WTC11 (cell line): ENCODE data around the gene REEP1. TPM values are rescaled to one million over a fixed set of nuclear protein-coding genes. Genes with fewer than 3 reads are reported as not detected.

Experiments
- ATAC-seq: fragments of 200-7000 bp; cut with Tn5 transposase; 2 replicates; pipeline ENCODE4 v1.10.0; 2021; ENCODE audit warnings: mild to moderate bottlenecking, moderate library complexity
- CTCF ChIA-PET: fragments of 300-600 bp; sonication (Branson Sonifier 250); formaldehyde crosslinking; loops from one replicate; lab custom pipeline; 2021; ENCODE audit warnings: antibody characterized with exemption; lab: Charles Lee
- POLR2A ChIA-PET: fragments of 350-600 bp; sonication (Branson Sonifier 250); formaldehyde crosslinking; loops from one replicate; lab custom pipeline; 2021; ENCODE audit warnings: antibody characterized with exemption; lab: Charles Lee
- DNase-seq: peaks from one replicate; pipeline ENCODE4 v3.0.0; 2021; ENCODE audit warnings: low spot score
- H3K27ac Mint-ChIP-seq: 2 replicates; pipeline ENCODE4 v1.8.0; 2021; ENCODE audit warnings: mixed read lengths
- H3K27me3 Mint-ChIP-seq: 2 replicates; pipeline ENCODE4 v1.8.0; 2021; ENCODE audit warnings: low read depth, mild to moderate bottlenecking, moderate library complexity, mixed read lengths
- H3K36me3 Mint-ChIP-seq: 2 replicates; pipeline ENCODE4 v1.8.0; 2021; ENCODE audit warnings: mixed read lengths
- H3K4me1 Mint-ChIP-seq: 2 replicates; pipeline ENCODE4 v1.8.0; 2022; ENCODE audit warnings: mixed read lengths
- H3K4me3 Mint-ChIP-seq: 2 replicates; pipeline ENCODE4 v1.8.0; 2021; ENCODE audit warnings: mild to moderate bottlenecking, moderate library complexity, mixed read lengths
- H3K9me3 Mint-ChIP-seq: 2 replicates; pipeline ENCODE4 v1.8.0; 2021; ENCODE audit warnings: mixed read lengths
- ATF2 ChIP-seq: sonication (generic); formaldehyde crosslinking; IDR thresholded peaks from 2 replicates; pipeline ENCODE4 v1.8.1; 2022; ENCODE audit warnings: low read depth, missing genetic modification reagents, borderline replicate concordance
- CBFB ChIP-seq: sonication (generic); formaldehyde crosslinking; IDR thresholded peaks from 2 replicates; pipeline ENCODE4 v1.8.1; 2022; ENCODE audit warnings: mild to moderate bottlenecking, low read depth, missing genetic modification reagents
- E2F4 ChIP-seq: sonication (generic); formaldehyde crosslinking; IDR thresholded peaks from 2 replicates; pipeline ENCODE4 v1.8.1; 2022; ENCODE audit warnings: low read depth, mild to moderate bottlenecking, moderate library complexity, missing genetic modification reagents, borderline replicate concordance
- ESRRA ChIP-seq: sonication (generic); formaldehyde crosslinking; IDR thresholded peaks from 2 replicates; pipeline ENCODE4 v1.8.1; 2022; ENCODE audit warnings: mild to moderate bottlenecking, missing genetic modification reagents, borderline replicate concordance
- FOXP4 ChIP-seq: sonication (generic); formaldehyde crosslinking; IDR thresholded peaks from 2 replicates; pipeline ENCODE4 v1.8.0; 2022; ENCODE audit warnings: mild to moderate bottlenecking, missing genetic modification reagents
- IRF1 ChIP-seq: sonication (generic); formaldehyde crosslinking; IDR thresholded peaks from 2 replicates; pipeline ENCODE4 v1.8.0; 2023; ENCODE audit warnings: missing genetic modification reagents
- JAZF1 ChIP-seq: fragments of 250-450 bp; sonication (Bioruptor Pico); IDR thresholded peaks from 2 replicates; pipeline ENCODE4 v1.9.0; 2021; ENCODE audit warnings: moderate library complexity, mild to moderate bottlenecking, inconsistent platforms
- MXD4 ChIP-seq: fragments of 250-450 bp; sonication (Bioruptor Pico); IDR thresholded peaks from 2 replicates; pipeline ENCODE4 v1.8.0; 2021; ENCODE audit warnings: mild to moderate bottlenecking, moderate library complexity, borderline replicate concordance
- NFE2L1 ChIP-seq: sonication (generic); formaldehyde crosslinking; IDR thresholded peaks from 2 replicates; pipeline ENCODE4 v1.8.1; 2023; ENCODE audit warnings: missing genetic modification reagents
- ZBTB21 ChIP-seq: sonication (generic); formaldehyde crosslinking; IDR thresholded peaks from 2 replicates; pipeline ENCODE4 v1.8.1; 2023; ENCODE audit warnings: mild to moderate bottlenecking, missing genetic modification reagents, borderline replicate concordance
- ZMAT4 ChIP-seq: fragments of 250-450 bp; sonication (Bioruptor Pico); IDR thresholded peaks from 2 replicates; pipeline ENCODE4 v1.9.0; 2021; ENCODE audit warnings: mild to moderate bottlenecking
- ZNF281 ChIP-seq: sonication (generic); formaldehyde crosslinking; IDR thresholded peaks from 2 replicates; pipeline ENCODE4 v1.8.0; 2023; ENCODE audit warnings: mild to moderate bottlenecking, missing genetic modification reagents
- ZNF317 ChIP-seq: sonication (generic); formaldehyde crosslinking; IDR thresholded peaks from 2 replicates; pipeline ENCODE4 v1.8.1; 2023; ENCODE audit warnings: low read depth, mild to moderate bottlenecking, moderate library complexity, missing genetic modification reagents, borderline replicate concordance
- total RNA-seq: library from RNA; stranded (reverse); gene quantifications from 3 replicates; pipeline ENCODE4 v1.2.3, GENCODE V29; 2021

REEP1 gene
- total RNA-seq, 1 experiment from 2014 or later: 1.9 TPM

- no peak for ATAC-seq
- ChIA-PET CTCF (no interaction called here), POLR2A (no interaction called here)
- DNase-seq: no peak
- H3K4me1 Mint-ChIP-seq: peaks cover 5% of the 10 kb centered on the region
- TF ChIP-seq ATF2 (CRISPR knock-in tag) (no peak), CBFB (CRISPR knock-in tag) (no peak), ZNF281 (CRISPR knock-in tag) (no peak), ZBTB21 (CRISPR knock-in tag) (no peak), E2F4 (CRISPR knock-in tag) (no peak), NFE2L1 (CRISPR knock-in tag) (no peak), JAZF1 (no peak), FOXP4 (no peak), IRF1 (CRISPR knock-in tag) (no peak)
- no peak overlapping the region for H3K27ac Mint-ChIP-seq
- peaks cover 6% of the 10 kb centered on the region; the same call in 1 of the 2 replicates for H3K36me3 Mint-ChIP-seq
- H3K9me3 Mint-ChIP-seq: peaks cover 24% of the 10 kb centered on the region
- H3K27me3 Mint-ChIP-seq: no peaks in the 10 kb centered on the region
- H3K4me3 Mint-ChIP-seq: no peak overlapping the region
Observed at GRCh38 chr2:86263956-86264355, 73.5 kb downstream of the REEP1 start.

GRCh38 chr2:86260978-86261377, 76.4 kb downstream of the REEP1 start:
- CTCF ChIA-PET: no interaction called here
- POLR2A ChIA-PET: no interaction called here
- Mint-ChIP-seq H3K9me3 (peaks cover 7% of the 10 kb centered on the region), H3K4me3 (no peak overlapping the region), H3K4me1 (peaks cover 16% of the 10 kb centered on the region), H3K27me3 (no peaks in the 10 kb centered on the region), H3K36me3 (peaks cover 2% of the 10 kb centered on the region; the same call in 1 of the 2 replicates), H3K27ac (no peak overlapping the region)
- no peak for ATAC-seq
- no peak for DNase-seq
- TF ChIP-seq ESRRA (CRISPR knock-in tag) (no peak), ZNF281 (CRISPR knock-in tag) (no peak), ATF2 (CRISPR knock-in tag) (no peak), FOXP4 (no peak), MXD4 (no peak), ZMAT4 (CRISPR knock-in tag) (no peak), ZNF317 (CRISPR knock-in tag) (no peak)
